Astrocyte (in vitro differentiated cells and primary cell): Measurements from ENCODE around the gene SV2A. TPM values are rescaled to one million over a fixed set of nuclear protein-coding genes. Genes with fewer than 3 reads are reported as not detected.
A peak's percentile ranks its signal among the peaks of the same experiment; 100 is the strongest.
"Not testable (repeated sequence)": the region's sequence is repeated elsewhere in the genome, so short reads cannot be mapped to it uniquely, and the experiment has no call there.

Source experiments
- DNase-seq: peaks from one replicate; pipeline ENCODE4 v3.0.0-alpha.2; 2010; ENCODE audit warnings: low read depth
- FAIRE-seq: peaks from 2 replicates; lab custom pipeline; 2011; peaks lifted over from hg19 to GRCh38; lab: Jason Lieb, UNC
- H2AFZ ChIP-seq: 2 replicates; pipeline ENCODE4 v1.6.0; 2012; ENCODE audit warnings: low read depth, low read length, inconsistent platforms
- H3K27ac ChIP-seq: 2 replicates; pipeline ENCODE4 v1.5.1; 2011; ENCODE audit warnings: low read depth, low read length, inconsistent platforms
- H3K27me3 ChIP-seq: 2 replicates; pipeline ENCODE4 v1.6.0; 2011; ENCODE audit warnings: low read length, inconsistent platforms; ENCODE audit not compliant: insufficient read depth
- H3K36me3 ChIP-seq: 2 replicates; pipeline ENCODE4 v1.5.1; 2011; ENCODE audit warnings: low read length, inconsistent platforms; ENCODE audit not compliant: insufficient read depth
- H3K4me1 ChIP-seq: 2 replicates; pipeline ENCODE4 v1.5.1; 2011; ENCODE audit warnings: low read length, inconsistent platforms; ENCODE audit not compliant: insufficient read depth
- H3K4me2 ChIP-seq: 2 replicates; pipeline ENCODE4 v1.6.0; 2012; ENCODE audit warnings: low read length, inconsistent platforms
- H3K4me3 ChIP-seq: 2 replicates; pipeline ENCODE4 v1.5.1; 2011; ENCODE audit warnings: low read depth, mild to moderate bottlenecking, low read length, inconsistent platforms; ENCODE audit not compliant: insufficient read depth
- H3K79me2 ChIP-seq: 2 replicates; pipeline ENCODE4 v1.6.0; 2012; ENCODE audit warnings: mild to moderate bottlenecking, low read length, inconsistent platforms; ENCODE audit not compliant: insufficient read depth
- H3K9ac ChIP-seq: 2 replicates; pipeline ENCODE4 v1.6.0; 2012; ENCODE audit warnings: mild to moderate bottlenecking, low read length, inconsistent platforms
- H3K9me3 ChIP-seq: 2 replicates; pipeline ENCODE4 v1.5.1; 2012; ENCODE audit warnings: low read depth, mild to moderate bottlenecking, low read length, inconsistent platforms; ENCODE audit not compliant: insufficient read depth
- H4K20me1 ChIP-seq: 2 replicates; pipeline ENCODE4 v1.6.0; 2012; ENCODE audit warnings: low read length, inconsistent platforms; ENCODE audit not compliant: insufficient read depth
- H3K27ac Mint-ChIP-seq: one replicate; pipeline ENCODE4 v1.8.0; 2021; ENCODE audit warnings: mild to moderate bottlenecking, mixed read lengths; ENCODE audit not compliant: unreplicated experiment
- H3K27me3 Mint-ChIP-seq: one replicate; pipeline ENCODE4 v1.8.0; 2021; ENCODE audit warnings: low read depth, mixed read lengths; ENCODE audit not compliant: unreplicated experiment
- H3K36me3 Mint-ChIP-seq: one replicate; pipeline ENCODE4 v1.8.0; 2021; ENCODE audit warnings: low read depth, mixed read lengths; ENCODE audit not compliant: unreplicated experiment
- H3K4me1 Mint-ChIP-seq: one replicate; pipeline ENCODE4 v1.8.0; 2021; ENCODE audit warnings: low read depth, mixed read lengths; ENCODE audit not compliant: unreplicated experiment
- H3K4me3 Mint-ChIP-seq: one replicate; pipeline ENCODE4 v1.8.0; 2021; ENCODE audit warnings: mild to moderate bottlenecking, moderate library complexity, mixed read lengths; ENCODE audit not compliant: unreplicated experiment
- H3K9me3 Mint-ChIP-seq: one replicate; pipeline ENCODE4 v1.8.0; 2021; ENCODE audit warnings: mild to moderate bottlenecking, mixed read lengths; ENCODE audit not compliant: unreplicated experiment
- CTCF ChIP-seq: IDR thresholded peaks from 2 replicates; pipeline ENCODE4 v1.5.1; 2011; ENCODE audit warnings: low read depth, mild to moderate bottlenecking, inconsistent platforms, low read length, moderate library complexity; ENCODE audit not compliant: insufficient read depth
- EZH2 ChIP-seq: IDR thresholded peaks from 2 replicates; pipeline ENCODE4 v1.6.1; 2012; ENCODE audit warnings: mild to moderate bottlenecking, low read length, inconsistent platforms; ENCODE audit not compliant: insufficient read depth
- total RNA-seq: library from RNA; stranded (reverse); gene quantifications from 2 replicates; pipeline ENCODE4 v1.2.1, GENCODE V29; 2021

The SV2A gene
- total RNA-seq, 1 donor from 2014 or later, result 6.8 TPM

- H3K9me3 ChIP-seq, result no peaks in the 10 kb centered on the region
- Mint-ChIP-seq H3K4me3 (no peak overlapping the region), H3K36me3 (peaks cover 1% of the 10 kb centered on the region), H3K4me1 (peaks cover 2% of the 10 kb centered on the region), H3K27me3 (no peaks in the 10 kb centered on the region), H3K9me3 (no peaks in the 10 kb centered on the region), H3K27ac (no peak overlapping the region)
- H3K79me2 ChIP-seq, result peaks cover 17% of the 10 kb centered on the region
- H3K36me3 ChIP-seq, result no peaks in the 10 kb centered on the region
- no peak overlapping the region for H3K4me2 ChIP-seq
- H2AFZ ChIP-seq, result no peak overlapping the region
- H4K20me1 ChIP-seq, result peaks cover 16% of the 10 kb centered on the region
- no peak for TF ChIP-seq CTCF
- TF ChIP-seq EZH2, result no peak
- H3K4me3 ChIP-seq, result no peak overlapping the region
- DNase-seq (no peak), FAIRE-seq (no peak)
- no peak overlapping the region for H3K9ac ChIP-seq
- no peak overlapping the region for H3K27ac ChIP-seq
- H3K4me1 ChIP-seq, result peaks cover 10% of the 10 kb centered on the region
- no peaks in the 10 kb centered on the region for H3K27me3 ChIP-seq
Measured at GRCh38 chr1:149881876-149882275, 35.8 kb downstream of the SV2A start.

GRCh38 chr1:149879556-149879955, 38.1 kb downstream of the SV2A start:
- Mint-ChIP-seq H3K4me3 (no peak overlapping the region), H3K27me3 (no peaks in the 10 kb centered on the region), H3K36me3 (peaks cover 1% of the 10 kb centered on the region), H3K9me3 (no peaks in the 10 kb centered on the region), H3K27ac (no peak overlapping the region), H3K4me1 (peaks cover 2% of the 10 kb centered on the region)
- H3K27me3 ChIP-seq, result no peaks in the 10 kb centered on the region
- DNase-seq (no peak), FAIRE-seq (no peak)
- H3K9ac ChIP-seq, result no peak overlapping the region
- peaks cover 2% of the 10 kb centered on the region for H4K20me1 ChIP-seq
- H3K4me3 ChIP-seq, result no peak overlapping the region
- no peak overlapping the region for H3K27ac ChIP-seq
- no peak overlapping the region for H3K4me2 ChIP-seq
- peaks cover 4% of the 10 kb centered on the region for H3K4me1 ChIP-seq
- no peak overlapping the region for H2AFZ ChIP-seq
- peaks cover 12% of the 10 kb centered on the region for H3K79me2 ChIP-seq
- no peaks in the 10 kb centered on the region for H3K36me3 ChIP-seq
- no peak for TF ChIP-seq CTCF
- TF ChIP-seq EZH2, result no peak
- H3K9me3 ChIP-seq, result no peaks in the 10 kb centered on the region

- no peaks in the 10 kb centered on the region for H4K20me1 ChIP-seq
- no peaks in the 10 kb centered on the region for H3K36me3 ChIP-seq
- H3K27ac ChIP-seq, result no peak overlapping the region
- Mint-ChIP-seq H3K27me3 (no peaks in the 10 kb centered on the region), H3K9me3 (no peaks in the 10 kb centered on the region), H3K27ac (peak overlapping the region; percentile 36), H3K4me1 (no peaks in the 10 kb centered on the region), H3K36me3 (peaks cover 1% of the 10 kb centered on the region), H3K4me3 (no peak overlapping the region)
- H3K9me3 ChIP-seq, result no peaks in the 10 kb centered on the region
- no peaks in the 10 kb centered on the region for H3K27me3 ChIP-seq
- no peak for FAIRE-seq
- no peaks in the 10 kb centered on the region for H3K79me2 ChIP-seq
- TF ChIP-seq CTCF (no peak), EZH2 (no peak)
- no peaks in the 10 kb centered on the region for H3K4me1 ChIP-seq
- no peak for DNase-seq
- no peak overlapping the region for H3K9ac ChIP-seq
- H3K4me2 ChIP-seq, result no peak overlapping the region
- no peak overlapping the region for H2AFZ ChIP-seq
- H3K4me3 ChIP-seq, result no peak overlapping the region
Measured at GRCh38 chr1:149877211-149877946, 40.3 kb downstream of the SV2A start.

- not testable (repeated sequence) for H4K20me1 ChIP-seq, H3K27ac ChIP-seq, H3K9me3 ChIP-seq, H3K9ac ChIP-seq, H3K4me1 ChIP-seq, H3K27me3 ChIP-seq, H3K27me3 Mint-ChIP-seq, H3K79me2 ChIP-seq, H2AFZ ChIP-seq, H3K36me3 Mint-ChIP-seq, H3K27ac Mint-ChIP-seq, H3K4me2 ChIP-seq, H3K4me3 Mint-ChIP-seq, DNase-seq, H3K4me1 Mint-ChIP-seq, FAIRE-seq, H3K36me3 ChIP-seq, H3K4me3 ChIP-seq, H3K9me3 Mint-ChIP-seq
Measured at GRCh38 chr1:149873060-149873459, 44.6 kb downstream of the SV2A start.
